HG03342 (cell line): ENCODE data around the gene SCN1B.
"Not testable (repeated sequence)": the region's sequence is repeated elsewhere in the genome, so short reads cannot be mapped to it uniquely, and the experiment has no call there.

Source experiments
- ATAC-seq: cut with Tn5 transposase; IDR thresholded peaks from one replicate; pipeline ENCODE4 v1.9.1; 2021; ENCODE audit warnings: mild to moderate bottlenecking, moderate library complexity; ENCODE audit not compliant: unreplicated experiment

Gene SCN1B

GRCh38 chr19:35030257-35031071 lies at the start of gene SCN1B:
Gene SCN1B (plus strand): TSS chr19:35030470. CDS start chr19:35030821, 351 bp downstream.
- no peak for ATAC-seq

- no peak for ATAC-seq
These were observed 48.0 kb upstream of the SCN1B start for GRCh38 chr19:34982275-34982674.

GRCh38 chr19:34983786-34984185 lies 46.5 kb upstream of the SCN1B start:
- no peak for ATAC-seq

GRCh38 chr19:34984287-34984686 lies 46.0 kb upstream of the SCN1B start:
- no peak for ATAC-seq

- no peak for ATAC-seq
These were observed 44.8 kb upstream of the SCN1B start for GRCh38 chr19:34985249-34986022.

- no peak for ATAC-seq
These were observed 42.2 kb upstream of the SCN1B start for GRCh38 chr19:34988119-34988518.

- no peak for ATAC-seq
These were observed 41.0 kb upstream of the SCN1B start for GRCh38 chr19:34989298-34989697.

- ATAC-seq = no peak
These were observed 39.6 kb upstream of the SCN1B start for GRCh38 chr19:34990578-34991192.

- ATAC-seq = no peak
These were observed 38.5 kb upstream of the SCN1B start for GRCh38 chr19:34991542-34992333.

- not testable (repeated sequence) for ATAC-seq
These were observed 37.7 kb upstream of the SCN1B start for GRCh38 chr19:34992582-34992981.

GRCh38 chr19:34994286-34994642 lies 36.0 kb upstream of the SCN1B start:
- no peak for ATAC-seq

- no peak for ATAC-seq
These were observed 35.4 kb upstream of the SCN1B start for GRCh38 chr19:34994643-34995541.

GRCh38 chr19:34995551-34995950 lies 34.7 kb upstream of the SCN1B start:
- no peak for ATAC-seq

- ATAC-seq = no peak
These were observed 33.1 kb upstream of the SCN1B start for GRCh38 chr19:34997071-34997617.

GRCh38 chr19:34998224-34998623 lies 32.0 kb upstream of the SCN1B start:
- not testable (repeated sequence) for ATAC-seq

- no peak for ATAC-seq
These were observed 31.3 kb upstream of the SCN1B start for GRCh38 chr19:34998777-34999497.

- peak; percentile 47 for ATAC-seq
These were observed 30.6 kb upstream of the SCN1B start, which contains the start of gene GRAMD1A for GRCh38 chr19:34999498-35000337. Gene GRAMD1A (plus strand): TSS chr19:35000323. CDS start chr19:35000479, 156 bp downstream.

GRCh38 chr19:35000338-35000646 lies 30.0 kb upstream of the SCN1B start:
- no peak for ATAC-seq
